ENCODE results near the gene HTR1D.

HTR1D gene

GRCh38 chr1:23247276-23247675 is 30.0 kb upstream of the HTR1D start:
- no peak for DNase-seq (ENCODE audit: extremely low spot score)
- no peak for TF ChIP-seq CTCF (IDR thresholded peaks at IDR 0.05; ENCODE audit: control extremely low read depth, extremely low read depth, low read depth, missing control alignments)
- ChIA-PET POLR2A (no interaction called here), CTCF (no interaction called here)

GRCh38 chr1:23246274-23246673 is 29.0 kb upstream of the HTR1D start:
- ChIA-PET CTCF (no interaction called here), POLR2A (no interaction called here)
- no peak for DNase-seq (ENCODE audit: extremely low spot score)
- TF ChIP-seq CTCF (IDR thresholded peaks at IDR 0.05; ENCODE audit: control extremely low read depth, extremely low read depth, low read depth, missing control alignments): no peak

GRCh38 chr1:23244256-23244761 is 27.0 kb upstream of the HTR1D start:
- no peak for TF ChIP-seq CTCF (IDR thresholded peaks at IDR 0.05; ENCODE audit: control extremely low read depth, extremely low read depth, low read depth, missing control alignments)
- POLR2A ChIA-PET: interaction anchor here (0.5 kb wide), 1 partner anchor 33 kb away, joined by 3 read pairs; no protein-coding TSS in a partner anchor
- DNase-seq (ENCODE audit: extremely low spot score): no peak
- CTCF ChIA-PET: interaction anchor here (1.2 to 1.3 kb wide), 3 partner anchors 17 to 159 kb away, joined by 3 to 4 read pairs (median 3); no protein-coding TSS in a partner anchor

- no peak for DNase-seq (ENCODE audit: extremely low spot score)
- CTCF ChIA-PET: interaction anchor here (0.6 to 1.6 kb wide), 2 partner anchors 10 to 149 kb away, joined by 3 to 5 read pairs; no protein-coding TSS in a partner anchor
- TF ChIP-seq CTCF (IDR thresholded peaks at IDR 0.05; ENCODE audit: control extremely low read depth, extremely low read depth, low read depth, missing control alignments): no peak
- POLR2A ChIA-PET: no interaction called here
These were observed 25.1 kb upstream of the HTR1D start for GRCh38 chr1:23242414-23242813.

GRCh38 chr1:23239638-23240295 is 22.5 kb upstream of the HTR1D start:
- ChIA-PET CTCF (interaction anchor here (1.5 kb wide), 1 partner anchor 24 kb away, joined by 3 read pairs; no protein-coding TSS in a partner anchor), POLR2A (no interaction called here)
- DNase-seq (ENCODE audit: extremely low spot score): no peak
- TF ChIP-seq CTCF (IDR thresholded peaks at IDR 0.05; ENCODE audit: control extremely low read depth, extremely low read depth, low read depth, missing control alignments): no peak

GRCh38 chr1:23238565-23238964 is 21.3 kb upstream of the HTR1D start:
- no peak for TF ChIP-seq CTCF (IDR thresholded peaks at IDR 0.05; ENCODE audit: control extremely low read depth, extremely low read depth, low read depth, missing control alignments)
- ChIA-PET POLR2A (no interaction called here), CTCF (interaction anchor here (1.5 kb wide), 1 partner anchor 25 kb away, joined by 3 read pairs; no protein-coding TSS in a partner anchor)
- no peak for DNase-seq (ENCODE audit: extremely low spot score)

Data from GM10248 (cell line).